ENCODE measurements around the gene TMPRSS11F.

TMPRSS11F gene

GRCh38 chr4:68082758-68083157 lies 46.9 kb downstream of the TMPRSS11F start:
- WGBS, 2 experiments, result 88 to 89% methylated on average over 1 of the region's 1 CpG
- Histone ChIP-seq H3K36me3 (ENCODE audit: control insufficient read depth, insufficient read depth, low read length) (no peaks in the 10 kb centered on the region), H3K9me3 (ENCODE audit: control insufficient read depth, low read length) (no peaks in the 10 kb centered on the region), H3K27me3 (ENCODE audit: control insufficient read depth, insufficient read depth, low read length, poor library complexity, severe bottlenecking) (no peaks in the 10 kb centered on the region), H3K4me1 (ENCODE audit: control insufficient read depth, insufficient read depth, low read length) (no peaks in the 10 kb centered on the region), H3K27ac (ENCODE audit: insufficient read depth, low read depth, low read length, poor library complexity, severe bottlenecking) (no peak overlapping the region), H3K4me3 (ENCODE audit: insufficient read depth, low read depth, low read length) (no peak overlapping the region)

GRCh38 chr4:68079928-68080327 lies 49.7 kb downstream of the TMPRSS11F start:
- H3K36me3 ChIP-seq (ENCODE audit: control insufficient read depth, insufficient read depth, low read length), result no peaks in the 10 kb centered on the region
- H3K27me3 ChIP-seq (ENCODE audit: control insufficient read depth, insufficient read depth, low read length, poor library complexity, severe bottlenecking), result no peaks in the 10 kb centered on the region
- H3K9me3 ChIP-seq (ENCODE audit: control insufficient read depth, low read length), result no peaks in the 10 kb centered on the region
- H3K4me3 ChIP-seq (ENCODE audit: insufficient read depth, low read depth, low read length), result no peak overlapping the region
- H3K4me1 ChIP-seq (ENCODE audit: control insufficient read depth, insufficient read depth, low read length), result no peaks in the 10 kb centered on the region
- H3K27ac ChIP-seq (ENCODE audit: insufficient read depth, low read depth, low read length, poor library complexity, severe bottlenecking), result no peak overlapping the region

GRCh38 chr4:68077737-68078136 lies 51.9 kb downstream of the TMPRSS11F start:
- Histone ChIP-seq H3K27ac (ENCODE audit: insufficient read depth, low read depth, low read length, poor library complexity, severe bottlenecking) (no peak overlapping the region), H3K4me1 (ENCODE audit: control insufficient read depth, insufficient read depth, low read length) (peaks cover 3% of the 10 kb centered on the region), H3K4me3 (ENCODE audit: insufficient read depth, low read depth, low read length) (no peak overlapping the region), H3K27me3 (ENCODE audit: control insufficient read depth, insufficient read depth, low read length, poor library complexity, severe bottlenecking) (no peaks in the 10 kb centered on the region), H3K36me3 (ENCODE audit: control insufficient read depth, insufficient read depth, low read length) (no peaks in the 10 kb centered on the region), H3K9me3 (ENCODE audit: control insufficient read depth, low read length) (no peaks in the 10 kb centered on the region)
- 94 to 95% methylated on average over 8 of the region's 8 CpGs for WGBS, 2 experiments

- H3K27me3 ChIP-seq (ENCODE audit: control insufficient read depth, insufficient read depth, low read length, poor library complexity, severe bottlenecking), result no peaks in the 10 kb centered on the region
- H3K36me3 ChIP-seq (ENCODE audit: control insufficient read depth, insufficient read depth, low read length), result no peaks in the 10 kb centered on the region
- H3K4me1 ChIP-seq (ENCODE audit: control insufficient read depth, insufficient read depth, low read length), result peaks cover 7% of the 10 kb centered on the region
- H3K4me3 ChIP-seq (ENCODE audit: insufficient read depth, low read depth, low read length), result no peak overlapping the region
- no peaks in the 10 kb centered on the region for H3K9me3 ChIP-seq (ENCODE audit: control insufficient read depth, low read length)
- H3K27ac ChIP-seq (ENCODE audit: insufficient read depth, low read depth, low read length, poor library complexity, severe bottlenecking), result no peak overlapping the region
Measured at GRCh38 chr4:68077301-68077700, 52.4 kb downstream of the TMPRSS11F start.

GRCh38 chr4:68076194-68076593 lies 53.5 kb downstream of the TMPRSS11F start:
- Histone ChIP-seq H3K4me1 (ENCODE audit: control insufficient read depth, insufficient read depth, low read length) (peaks cover 7% of the 10 kb centered on the region), H3K27me3 (ENCODE audit: control insufficient read depth, insufficient read depth, low read length, poor library complexity, severe bottlenecking) (no peaks in the 10 kb centered on the region), H3K27ac (ENCODE audit: insufficient read depth, low read depth, low read length, poor library complexity, severe bottlenecking) (no peak overlapping the region), H3K36me3 (ENCODE audit: control insufficient read depth, insufficient read depth, low read length) (no peaks in the 10 kb centered on the region), H3K9me3 (ENCODE audit: control insufficient read depth, low read length) (no peaks in the 10 kb centered on the region), H3K4me3 (ENCODE audit: insufficient read depth, low read depth, low read length) (no peak overlapping the region)
- 91 to 100% methylated on average over 1 of the region's 2 CpGs for WGBS, 2 experiments

- H3K27me3 ChIP-seq (ENCODE audit: control insufficient read depth, insufficient read depth, low read length, poor library complexity, severe bottlenecking), result no peaks in the 10 kb centered on the region
- H3K4me3 ChIP-seq (ENCODE audit: insufficient read depth, low read depth, low read length), result no peak overlapping the region
- H3K27ac ChIP-seq (ENCODE audit: insufficient read depth, low read depth, low read length, poor library complexity, severe bottlenecking), result no peak overlapping the region
- peaks cover 7% of the 10 kb centered on the region for H3K4me1 ChIP-seq (ENCODE audit: control insufficient read depth, insufficient read depth, low read length)
- H3K36me3 ChIP-seq (ENCODE audit: control insufficient read depth, insufficient read depth, low read length), result no peaks in the 10 kb centered on the region
- no peaks in the 10 kb centered on the region for H3K9me3 ChIP-seq (ENCODE audit: control insufficient read depth, low read length)
Measured at GRCh38 chr4:68074397-68074796, 55.3 kb downstream of the TMPRSS11F start.

GRCh38 chr4:68070302-68070701 lies 59.4 kb downstream of the TMPRSS11F start:
- H3K27ac ChIP-seq (ENCODE audit: insufficient read depth, low read depth, low read length, poor library complexity, severe bottlenecking), result no peak overlapping the region
- no peaks in the 10 kb centered on the region for H3K36me3 ChIP-seq (ENCODE audit: control insufficient read depth, insufficient read depth, low read length)
- no peak overlapping the region for H3K4me3 ChIP-seq (ENCODE audit: insufficient read depth, low read depth, low read length)

GRCh38 chr4:68062501-68062900 lies 67.2 kb downstream of the TMPRSS11F start:
- Histone ChIP-seq H3K27me3 (ENCODE audit: control insufficient read depth, insufficient read depth, low read length, poor library complexity, severe bottlenecking) (no peaks in the 10 kb centered on the region), H3K27ac (ENCODE audit: insufficient read depth, low read depth, low read length, poor library complexity, severe bottlenecking) (no peak overlapping the region), H3K4me1 (ENCODE audit: control insufficient read depth, insufficient read depth, low read length) (no peaks in the 10 kb centered on the region), H3K36me3 (ENCODE audit: control insufficient read depth, insufficient read depth, low read length) (no peaks in the 10 kb centered on the region), H3K9me3 (ENCODE audit: control insufficient read depth, low read length) (no peaks in the 10 kb centered on the region), H3K4me3 (ENCODE audit: insufficient read depth, low read depth, low read length) (no peak overlapping the region)
- 94% methylated on average over 8 of the region's 8 CpGs for WGBS, 2 experiments

More at GRCh38 chr4:68070302-68070701, 59.4 kb downstream of the TMPRSS11F start:
- Histone ChIP-seq H3K4me1 (ENCODE audit: control insufficient read depth, insufficient read depth, low read length) (peaks cover 7% of the 10 kb centered on the region), H3K27me3 (ENCODE audit: control insufficient read depth, insufficient read depth, low read length, poor library complexity, severe bottlenecking) (no peaks in the 10 kb centered on the region), H3K9me3 (ENCODE audit: control insufficient read depth, low read length) (no peaks in the 10 kb centered on the region)

GRCh38 chr4:68038272-68038671 lies 91.4 kb downstream of the TMPRSS11F start:
- Histone ChIP-seq H3K9me3 (ENCODE audit: control insufficient read depth, low read length) (no peaks in the 10 kb centered on the region), H3K27ac (ENCODE audit: insufficient read depth, low read depth, low read length, poor library complexity, severe bottlenecking) (no peak overlapping the region), H3K27me3 (ENCODE audit: control insufficient read depth, insufficient read depth, low read length, poor library complexity, severe bottlenecking) (no peaks in the 10 kb centered on the region), H3K4me1 (ENCODE audit: control insufficient read depth, insufficient read depth, low read length) (no peaks in the 10 kb centered on the region), H3K36me3 (ENCODE audit: control insufficient read depth, insufficient read depth, low read length) (no peaks in the 10 kb centered on the region), H3K4me3 (ENCODE audit: insufficient read depth, low read depth, low read length) (no peak overlapping the region)
- 95 to 96% methylated on average over 28 of the region's 28 CpGs for WGBS, 2 experiments

- H3K27ac ChIP-seq (ENCODE audit: insufficient read depth, low read depth, low read length, poor library complexity, severe bottlenecking), result no peak overlapping the region
- no peaks in the 10 kb centered on the region for H3K4me1 ChIP-seq (ENCODE audit: control insufficient read depth, insufficient read depth, low read length)
- no peaks in the 10 kb centered on the region for H3K9me3 ChIP-seq (ENCODE audit: control insufficient read depth, low read length)
- WGBS, 2 experiments, result 84 to 87% methylated on average over 2 of the region's 2 CpGs
- no peaks in the 10 kb centered on the region for H3K27me3 ChIP-seq (ENCODE audit: control insufficient read depth, insufficient read depth, low read length, poor library complexity, severe bottlenecking)
- no peaks in the 10 kb centered on the region for H3K36me3 ChIP-seq (ENCODE audit: control insufficient read depth, insufficient read depth, low read length)
- H3K4me3 ChIP-seq (ENCODE audit: insufficient read depth, low read depth, low read length), result no peak overlapping the region
Measured at GRCh38 chr4:68021185-68021584, 108.5 kb downstream of the TMPRSS11F start.

GRCh38 chr4:68011684-68012083 lies 118.0 kb downstream of the TMPRSS11F start:
- no peak overlapping the region for H3K4me3 ChIP-seq (ENCODE audit: insufficient read depth, low read depth, low read length)

More at GRCh38 chr4:68011684-68012083, 118.0 kb downstream of the TMPRSS11F start:
- Histone ChIP-seq H3K27ac (ENCODE audit: insufficient read depth, low read depth, low read length, poor library complexity, severe bottlenecking) (no peak overlapping the region), H3K4me1 (ENCODE audit: control insufficient read depth, insufficient read depth, low read length) (no peaks in the 10 kb centered on the region), H3K27me3 (ENCODE audit: control insufficient read depth, insufficient read depth, low read length, poor library complexity, severe bottlenecking) (no peaks in the 10 kb centered on the region), H3K36me3 (ENCODE audit: control insufficient read depth, insufficient read depth, low read length) (no peaks in the 10 kb centered on the region), H3K9me3 (ENCODE audit: control insufficient read depth, low read length) (no peaks in the 10 kb centered on the region)

Data from ectodermal cell (in vitro differentiated cells).